SJSA1 (cell line): Measurements from ENCODE around the gene RUSF1. TPM values are rescaled to one million over a fixed set of nuclear protein-coding genes. Genes with fewer than 3 reads are reported as not detected.
A peak's percentile ranks its signal among the peaks of the same experiment; 100 is the strongest.
"Not testable (repeated sequence)": the region's sequence is repeated elsewhere in the genome, so short reads cannot be mapped to it uniquely, and the experiment has no call there.

Experiments
- DNase-seq, 2 experiments: peaks; one replicate each; pipeline ENCODE4 v3.0.0-alpha.2; 2015 to 2020; ENCODE audit warnings: low spot score in 2 of 2, low read depth in 1 of 2
- H3K27ac ChIP-seq: fragments of 250-450 bp; sonication (Bioruptor Pico); 2 replicates; pipeline ENCODE4 v1.5.1; 2020; ENCODE audit warnings: mild to moderate bottlenecking, moderate library complexity
- H3K27me3 ChIP-seq: fragments of 250-450 bp; sonication (Bioruptor Pico); replicated peaks from 2 replicates; pipeline ENCODE4 v1.5.1; 2020; ENCODE audit warnings: mild to moderate bottlenecking, moderate library complexity
- H3K36me3 ChIP-seq: fragments of 250-450 bp; sonication (Bioruptor Pico); 2 replicates; pipeline ENCODE4 v1.5.1; 2020; ENCODE audit warnings: mild to moderate bottlenecking
- H3K4me1 ChIP-seq: fragments of 250-450 bp; sonication (Bioruptor Pico); replicated peaks from 2 replicates; pipeline ENCODE4 v1.6.1; 2021; ENCODE audit warnings: mild to moderate bottlenecking
- H3K4me3 ChIP-seq: fragments of 250-450 bp; sonication (Bioruptor Pico); 2 replicates; pipeline ENCODE4 v1.5.1; 2020; ENCODE audit warnings: mild to moderate bottlenecking
- H3K9me3 ChIP-seq: fragments of 250-450 bp; sonication (Bioruptor Pico); replicated peaks from 2 replicates; pipeline ENCODE4 v1.5.1; 2020; ENCODE audit warnings: mild to moderate bottlenecking
- total RNA-seq: library from RNA; depleted of rRNA; stranded (reverse); fragments of >200 nt; shearing (Covaris generic); gene quantifications from 2 replicates; pipeline ENCODE4 v1.2.3, GENCODE V29; 2014

The RUSF1 gene
- total RNA-seq, 1 experiment from 2014 or later: 49.5 TPM

GRCh38 chr16:31487720-31488467 is 20.3 kb downstream of the RUSF1 start:
- Histone ChIP-seq H3K27ac (no peak overlapping the region), H3K36me3 (peaks cover 20% of the 10 kb centered on the region), H3K9me3 (no peaks in the 10 kb centered on the region), H3K4me3 (peak overlapping the region; percentile 25), H3K27me3 (peaks cover 14% of the 10 kb centered on the region), H3K4me1 (peaks cover 19% of the 10 kb centered on the region)
- no peak for DNase-seq

GRCh38 chr16:31487071-31487719 is 21.0 kb downstream of the RUSF1 start:
- no peak for DNase-seq
- Histone ChIP-seq H3K27ac (no peak overlapping the region), H3K4me3 (peak overlapping the region; percentile 25), H3K36me3 (peaks cover 13% of the 10 kb centered on the region), H3K4me1 (peaks cover 19% of the 10 kb centered on the region), H3K9me3 (no peaks in the 10 kb centered on the region), H3K27me3 (peaks cover 14% of the 10 kb centered on the region)

- Histone ChIP-seq H3K27ac (no peak overlapping the region), H3K4me3 (no peak overlapping the region), H3K9me3 (no peaks in the 10 kb centered on the region), H3K4me1 (peaks cover 19% of the 10 kb centered on the region), H3K36me3 (peaks cover 7% of the 10 kb centered on the region; the same call in 1 of the 2 replicates), H3K27me3 (peaks cover 17% of the 10 kb centered on the region)
- no peak for DNase-seq
These were observed 22.1 kb downstream of the RUSF1 start for GRCh38 chr16:31486045-31486444.

DNA sequence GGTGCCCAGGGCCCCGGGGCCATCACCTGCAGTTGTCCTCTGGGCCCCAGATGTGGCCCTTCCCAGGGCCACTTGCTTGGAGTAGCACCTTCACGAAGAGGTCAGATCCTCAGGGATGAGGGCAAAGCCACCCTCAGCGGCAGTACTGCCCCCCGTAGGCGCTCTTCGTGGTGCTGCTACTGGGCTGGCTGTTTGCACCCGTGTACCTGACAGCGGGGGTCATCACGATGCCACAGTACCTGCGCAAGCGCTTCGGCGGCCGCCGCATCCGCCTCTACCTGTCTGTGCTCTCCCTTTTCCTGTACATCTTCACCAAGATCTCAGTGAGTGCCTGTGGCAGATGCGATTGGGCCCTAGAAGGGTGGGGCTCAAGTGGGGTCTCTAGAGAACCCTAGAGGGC is 22.6 kb downstream of the RUSF1 start:
- Histone ChIP-seq H3K36me3 (peaks cover 5% of the 10 kb centered on the region; the same call in 1 of the 2 replicates), H3K9me3 (no peaks in the 10 kb centered on the region), H3K4me3 (no peak overlapping the region), H3K27me3 (peaks cover 17% of the 10 kb centered on the region), H3K27ac (no peak overlapping the region), H3K4me1 (peaks cover 19% of the 10 kb centered on the region)
- no peak for DNase-seq

DNA sequence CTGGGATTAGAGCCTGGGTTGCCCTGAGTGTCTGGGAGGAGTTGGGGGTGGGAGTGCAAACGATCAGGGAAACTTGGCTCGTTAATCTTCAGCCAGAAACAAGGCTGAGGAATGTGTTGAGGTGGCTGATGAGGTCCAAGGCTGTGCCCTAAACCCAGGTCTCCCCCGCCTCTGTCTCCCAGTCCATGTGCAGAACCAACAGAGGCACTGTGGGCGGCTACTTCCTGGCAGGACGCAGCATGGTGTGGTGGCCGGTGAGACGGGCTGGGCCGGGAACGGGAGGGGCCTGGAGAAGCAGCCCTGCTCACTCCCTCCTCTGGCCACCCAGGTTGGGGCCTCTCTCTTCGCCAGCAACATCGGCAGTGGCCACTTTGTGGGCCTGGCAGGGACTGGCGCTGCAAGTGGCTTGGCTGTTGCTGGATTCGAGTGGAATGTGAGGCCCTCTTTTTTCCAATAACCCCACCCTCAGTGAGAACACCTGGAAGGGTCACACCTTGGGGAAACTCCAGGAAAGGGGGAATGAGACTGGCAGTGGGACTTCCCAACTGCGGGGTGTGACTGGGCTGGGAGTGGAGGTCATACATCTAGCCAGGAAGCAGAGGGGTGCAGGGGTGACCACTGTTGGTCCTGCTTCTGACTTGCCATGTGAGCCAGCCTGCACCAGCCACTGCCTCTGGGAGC is 23.6 kb downstream of the RUSF1 start:
- Histone ChIP-seq H3K27ac (no peak overlapping the region), H3K36me3 (peaks cover under 1% of the 10 kb centered on the region), H3K9me3 (no peaks in the 10 kb centered on the region), H3K27me3 (peaks cover 17% of the 10 kb centered on the region), H3K4me1 (peaks cover 19% of the 10 kb centered on the region), H3K4me3 (no peak overlapping the region)
- peak; percentile 50 to 78 for DNase-seq

DNA sequence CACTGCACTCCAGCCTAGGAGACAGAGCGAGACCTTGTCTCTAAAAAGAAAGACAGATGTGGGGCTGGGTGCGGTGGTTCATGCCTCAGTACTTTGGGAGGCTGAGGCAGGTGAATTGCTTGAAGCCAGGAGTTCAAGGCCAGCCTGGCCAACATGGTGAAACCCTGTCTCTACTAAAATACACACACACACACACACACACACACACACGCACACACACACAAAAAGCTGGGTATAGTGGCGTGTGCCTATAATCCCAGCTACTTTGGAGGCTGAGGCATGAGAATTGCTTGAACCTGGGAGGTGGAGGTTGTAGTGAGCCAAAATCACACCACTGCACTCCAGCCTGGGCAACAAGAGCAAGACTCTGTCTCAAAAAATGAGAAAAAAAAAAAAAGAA is 24.1 kb downstream of the RUSF1 start:
- H3K27me3 ChIP-seq: peaks cover 17% of the 10 kb centered on the region
- not testable (repeated sequence) for H3K36me3 ChIP-seq, DNase-seq, H3K27ac ChIP-seq, H3K4me3 ChIP-seq, H3K9me3 ChIP-seq
- H3K4me1 ChIP-seq: peaks cover 19% of the 10 kb centered on the region

DNA sequence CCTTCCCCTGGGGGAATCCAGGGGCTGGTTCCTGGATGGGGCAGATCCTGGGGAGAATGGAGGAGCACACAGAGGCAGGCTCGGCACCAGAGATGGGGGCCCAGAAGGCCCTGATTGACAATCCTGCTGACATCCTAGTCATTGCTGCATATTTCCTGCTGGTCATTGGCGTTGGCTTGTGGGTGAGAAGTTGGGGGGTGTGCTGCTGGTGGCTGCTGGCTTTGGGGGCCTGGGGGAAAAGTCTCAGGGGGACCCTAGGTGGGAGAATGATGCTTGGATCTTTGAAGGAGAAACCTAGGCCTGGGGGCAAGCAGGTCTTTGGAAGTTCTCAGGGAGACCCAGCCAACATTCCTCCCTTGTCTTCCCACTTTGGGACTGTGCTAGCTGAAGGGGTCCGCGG is 25.1 kb downstream of the RUSF1 start, which contains the start of gene SLC5A2:
TSS of gene SLC5A2 (plus strand) at position 43 of the 400 bp plus-strand sequence. CDS start at position 57, 14 bp downstream.
- peaks cover 18% of the 10 kb centered on the region for H3K4me1 ChIP-seq
- no peak within 1 kb of the TSS for H3K27ac ChIP-seq
- no peaks in the 10 kb centered on the region for H3K9me3 ChIP-seq
- H3K4me3 ChIP-seq: no peak within 1 kb of the TSS
- H3K27me3 ChIP-seq: peaks cover 17% of the 10 kb centered on the region
- H3K36me3 ChIP-seq: peaks cover 16% of the 10 kb centered on the region
- no peak for DNase-seq

DNA sequence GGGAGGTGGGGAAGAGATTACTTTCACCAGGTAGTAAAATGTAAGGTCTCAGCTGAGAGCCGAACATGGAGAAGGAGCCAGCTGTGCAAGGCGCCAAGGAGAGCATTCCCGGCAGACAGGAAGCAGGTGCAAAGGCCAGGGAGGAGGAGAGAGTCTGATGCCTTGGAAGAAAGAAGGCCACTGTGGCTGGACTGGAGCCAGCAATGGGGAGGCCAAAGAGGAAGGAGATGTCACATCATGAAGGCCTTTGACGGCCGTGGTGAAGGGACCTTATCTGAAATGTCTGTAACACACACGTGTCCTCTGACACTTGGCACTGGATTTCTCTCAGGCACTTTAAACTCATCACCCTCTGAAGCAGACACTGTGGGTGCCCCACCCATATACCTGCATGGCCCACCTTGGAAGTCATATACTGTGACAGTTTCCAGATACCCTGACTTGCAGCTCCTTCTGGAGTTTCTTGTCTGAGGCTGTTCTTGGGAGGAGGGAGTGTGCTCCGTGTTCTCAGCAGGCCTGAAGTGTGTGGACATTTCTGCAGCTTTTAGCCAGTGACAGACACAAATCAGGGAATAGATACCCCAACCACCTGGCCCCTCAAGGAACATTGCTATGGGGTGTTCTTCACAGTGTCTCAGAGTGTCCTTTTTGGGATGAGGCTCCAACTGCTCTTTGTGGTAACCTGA is 27.2 kb downstream of the RUSF1 start:
- peaks cover 8% of the 10 kb centered on the region for H3K4me1 ChIP-seq

GRCh38 chr16:31479751-31480150 is 28.4 kb downstream of the RUSF1 start:
- H3K4me3 ChIP-seq: no peak overlapping the region
- H3K36me3 ChIP-seq: peaks cover 48% of the 10 kb centered on the region
- peaks cover 5% of the 10 kb centered on the region for H3K4me1 ChIP-seq
- DNase-seq: no peak
- H3K27me3 ChIP-seq: 0 out of 2 replicates have a peak, but pooled peaks cover 3% of the 10 kb centered on the region
- H3K9me3 ChIP-seq: no peaks in the 10 kb centered on the region
- no peak overlapping the region for H3K27ac ChIP-seq

More for the DNA sequence above, 27.2 kb downstream of the RUSF1 start:
- Histone ChIP-seq H3K27me3 (0 out of 2 replicates have a peak, but pooled peaks cover 3% of the 10 kb centered on the region), H3K27ac (no peak overlapping the region), H3K4me3 (no peak overlapping the region), H3K36me3 (peaks cover 35% of the 10 kb centered on the region), H3K9me3 (no peaks in the 10 kb centered on the region)
- DNase-seq: no peak

DNA sequence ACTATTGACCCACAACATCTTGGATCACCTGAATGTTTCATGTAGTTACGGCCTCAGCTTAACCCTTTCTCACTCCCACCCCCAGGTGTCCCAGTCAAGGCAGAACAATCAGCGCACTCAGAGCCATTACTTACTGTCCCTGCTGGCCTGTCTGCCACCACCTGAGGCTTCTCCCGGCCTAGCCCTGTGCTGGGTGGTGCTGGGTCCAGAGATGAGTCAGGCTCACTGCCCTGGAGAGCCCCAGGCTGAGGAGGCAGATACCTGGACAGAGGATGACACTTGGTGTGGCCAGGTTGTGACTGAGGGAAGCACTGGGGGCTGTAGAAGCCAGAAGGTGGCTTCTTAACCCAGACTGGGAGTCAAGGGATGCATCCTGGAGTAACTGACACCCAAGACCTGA is 29.2 kb downstream of the RUSF1 start:
- Histone ChIP-seq H3K36me3 (peaks cover 55% of the 10 kb centered on the region), H3K27ac (no peak overlapping the region), H3K27me3 (0 out of 2 replicates have a peak, but pooled peaks cover 3% of the 10 kb centered on the region), H3K4me3 (no peak overlapping the region), H3K4me1 (no peaks in the 10 kb centered on the region; the same call in 1 of the 2 replicates), H3K9me3 (no peaks in the 10 kb centered on the region)
- no peak for DNase-seq

GRCh38 chr16:31477220-31478216 is 30.7 kb downstream of the RUSF1 start:
- H3K4me1 ChIP-seq: peaks cover 8% of the 10 kb centered on the region
- no peak for DNase-seq
- no peaks in the 10 kb centered on the region for H3K9me3 ChIP-seq
- no peak overlapping the region for H3K27ac ChIP-seq
- H3K4me3 ChIP-seq: no peak overlapping the region
- peaks cover 68% of the 10 kb centered on the region for H3K36me3 ChIP-seq
- H3K27me3 ChIP-seq: 0 out of 2 replicates have a peak, but pooled peaks cover 3% of the 10 kb centered on the region
